ENCODE results near the gene C3orf18. TPM values are rescaled to one million over a fixed set of nuclear protein-coding genes. Genes with fewer than 3 reads are reported as not detected.

The C3orf18 gene
- polyA plus RNA-seq, 1 of the 3 experiments (the other 2 are of a cell fraction), result 19.7 TPM

GRCh38 chr3:50592568-50592967 is 25.0 kb upstream of the C3orf18 start:
- no CpG with 5 or more reads among the region's 5 CpGs for WGBS (ENCODE audit: low lambda C conversion rate)
- H4K20me1 ChIP-seq (ENCODE audit: insufficient read depth), result no peaks in the 10 kb centered on the region
- H3K27ac ChIP-seq (ENCODE audit: low read depth in 2 of 2, low read length in 1 of 2), result no peak overlapping the region
- ChIA-PET POLR2A (no interaction called here), CTCF (interaction anchor here (0.6 to 4.2 kb wide), 6 partner anchors 14 to 734 kb away, joined by 3 to 25 read pairs (median 3); partner anchors contain the start of gene CISH)
- H3K4me3 ChIP-seq (ENCODE audit: low read depth in 2 of 2, low read length in 1 of 2), result no peak overlapping the region
- peaks cover 3% of the 10 kb centered on the region for H3F3A ChIP-seq (replicated peaks; ENCODE audit: insufficient read depth)
- no peak for TF ChIP-seq CTCF (IDR thresholded peaks at IDR 0.05)
- TF ChIP-seq MEF2A (IDR thresholded peaks at IDR 0.05; ENCODE audit: borderline replicate concordance, low read depth), result no peak
- H3K4me1 ChIP-seq (ENCODE audit: control insufficient read depth in 1 of 2, insufficient read depth in 2 of 2, low read depth in 1 of 2, low read length in 1 of 2), result peaks cover 0 to 8% of the 10 kb centered on the region in 2 experiments; a peak in 1 of 4 replicates
- H3K27me3 ChIP-seq (ENCODE audit: insufficient read depth), result no peaks in the 10 kb centered on the region
- H2AFZ ChIP-seq (ENCODE audit: low read depth), result no peak overlapping the region
- DNase-seq, result no peak
- no peaks in the 10 kb centered on the region for H3K36me3 ChIP-seq (replicated peaks in 1 of 2; ENCODE audit: control insufficient read depth in 1 of 2, insufficient read depth in 2 of 2, low read length in 1 of 2)
- H3K9me2 ChIP-seq, result no peaks in the 10 kb centered on the region
- no peaks in the 10 kb centered on the region for H3K79me2 ChIP-seq (ENCODE audit: insufficient read depth)
- no peaks in the 10 kb centered on the region for H3K9me3 ChIP-seq
- H3K9ac ChIP-seq, result no peak overlapping the region
- no peak overlapping the region for H3K4me2 ChIP-seq

- H4K20me1 ChIP-seq (ENCODE audit: insufficient read depth), result no peaks in the 10 kb centered on the region
- H3K27me3 ChIP-seq (ENCODE audit: insufficient read depth), result no peaks in the 10 kb centered on the region
- peaks cover 0 to 8% of the 10 kb centered on the region in 2 experiments; a peak in 1 of 4 replicates for H3K4me1 ChIP-seq (ENCODE audit: control insufficient read depth in 1 of 2, insufficient read depth in 2 of 2, low read depth in 1 of 2, low read length in 1 of 2)
- no peaks in the 10 kb centered on the region for H3K36me3 ChIP-seq (replicated peaks in 1 of 2; ENCODE audit: control insufficient read depth in 1 of 2, insufficient read depth in 2 of 2, low read length in 1 of 2)
- no peaks in the 10 kb centered on the region for H3K79me2 ChIP-seq (ENCODE audit: insufficient read depth)
- no peak for DNase-seq
- no peak overlapping the region for H2AFZ ChIP-seq (ENCODE audit: low read depth)
- no peaks in the 10 kb centered on the region for H3K9me3 ChIP-seq
- TF ChIP-seq EZH2phosphoT487 (IDR thresholded peaks at IDR 0.05; ENCODE audit: borderline replicate concordance, low read depth) (no peak), TEAD4 (IDR thresholded peaks at IDR 0.05; ENCODE audit: borderline replicate concordance, insufficient read depth) (no peak), RFX5 (IDR thresholded peaks at IDR 0.05; ENCODE audit: low read length) (no peak)
- CTCF ChIA-PET, result interaction anchor here (1.0 to 4.2 kb wide), 5 partner anchors 13 to 24 kb away, joined by 3 to 25 read pairs (median 5); partner anchors contain the start of gene CISH
- 87% methylated on average over 3 of the region's 9 CpGs for WGBS (ENCODE audit: low lambda C conversion rate)
- H3K4me3 ChIP-seq (ENCODE audit: low read depth in 2 of 2, low read length in 1 of 2), result no peak overlapping the region
- POLR2A ChIA-PET, result no interaction called here
- peaks cover 3% of the 10 kb centered on the region for H3F3A ChIP-seq (replicated peaks; ENCODE audit: insufficient read depth)
- no peak overlapping the region for H3K9ac ChIP-seq
- H3K9me2 ChIP-seq, result no peaks in the 10 kb centered on the region
- H3K27ac ChIP-seq (ENCODE audit: low read depth in 2 of 2, low read length in 1 of 2), result no peak overlapping the region
- H3K4me2 ChIP-seq, result no peak overlapping the region
Measured at GRCh38 chr3:50591196-50591741, 23.7 kb upstream of the C3orf18 start.

- DNase-seq, result no peak
- POLR2A ChIA-PET, result interaction anchor here (0.9 to 1.5 kb wide), 6 partner anchors 9 to 21 kb away, joined by 3 to 9 read pairs (median 4); partner anchors contain the start of gene HEMK1
- no peak overlapping the region for H3K4me2 ChIP-seq
Measured at GRCh38 chr3:50588759-50589433, 21.3 kb upstream of the C3orf18 start.

More at GRCh38 chr3:50588759-50589433, 21.3 kb upstream of the C3orf18 start:
- Histone ChIP-seq H3K9ac (no peak overlapping the region), H3K79me2 (ENCODE audit: insufficient read depth) (no peaks in the 10 kb centered on the region), H3K27me3 (ENCODE audit: insufficient read depth) (no peaks in the 10 kb centered on the region), H3K9me3 (no peaks in the 10 kb centered on the region), H3F3A (replicated peaks; ENCODE audit: insufficient read depth) (peaks cover 3% of the 10 kb centered on the region), H3K36me3 (replicated peaks in 1 of 2; ENCODE audit: control insufficient read depth in 1 of 2, insufficient read depth in 2 of 2, low read length in 1 of 2) (peaks cover 0 to 2% of the 10 kb centered on the region in 2 experiments), H3K4me3 (ENCODE audit: low read depth in 2 of 2, low read length in 1 of 2) (no peak overlapping the region), H3K4me1 (ENCODE audit: control insufficient read depth in 1 of 2, insufficient read depth in 2 of 2, low read depth in 1 of 2, low read length in 1 of 2) (peaks cover 0 to 5% of the 10 kb centered on the region in 2 experiments; a peak in 1 of 4 replicates), H2AFZ (ENCODE audit: low read depth) (no peak overlapping the region), H4K20me1 (ENCODE audit: insufficient read depth) (no peaks in the 10 kb centered on the region), H3K9me2 (no peaks in the 10 kb centered on the region), H3K27ac (ENCODE audit: low read depth in 2 of 2, low read length in 1 of 2) (no peak overlapping the region)
- 92% methylated on average over 4 of the region's 4 CpGs for WGBS (ENCODE audit: low lambda C conversion rate)
- no peak for TF ChIP-seq GATA2 (CRISPR knock-in tag; IDR thresholded peaks at IDR 0.05)
- TF ChIP-seq PBX3 (IDR thresholded peaks at IDR 0.05), result 0 out of 2 replicates have a peak, but pooled peaks have one; percentile 30
- CTCF ChIA-PET, result interaction anchor here (1.0 to 5.3 kb wide), 5 partner anchors 13 to 242 kb away, joined by 3 to 63 read pairs (median 5); partner anchors contain the start of genes CISH and MAPKAPK3
